Ascending aorta (tissue), 2 donors: ENCODE measurements around the gene GGA1. TPM values are rescaled to one million over a fixed set of nuclear protein-coding genes. Genes with fewer than 3 reads are reported as not detected.
A peak's percentile ranks its signal among the peaks of the same experiment; 100 is the strongest.

Experiments
- DNase-seq, 2 donors: peaks; one replicate each; pipeline ENCODE4 v3.0.0-alpha.2; 2019; ENCODE audit warnings: low spot score in 2 of 2
- H3K27ac ChIP-seq, 2 donors: fragments of 200-600 bp; sonication (generic); one replicate each; pipeline ENCODE4 v1.5.1; 2016 to 2017; ENCODE audit warnings: mild to moderate bottlenecking in 1 of 2
- H3K27me3 ChIP-seq: fragments of 200-600 bp; sonication (generic); one replicate; pipeline ENCODE4 v1.5.1; 2017
- H3K36me3 ChIP-seq, 2 donors: fragments of 200-600 bp; sonication (generic); one replicate each; pipeline ENCODE4 v1.5.1; 2016
- H3K4me1 ChIP-seq, 2 donors: fragments of 200-600 bp; sonication (generic); one replicate each; pipeline ENCODE4 v1.5.1; 2016 to 2017; ENCODE audit warnings: mild to moderate bottlenecking in 1 of 2
- H3K4me3 ChIP-seq, 2 donors: fragments of 200-600 bp; sonication (generic); one replicate each; pipeline ENCODE4 v1.5.1; 2016 to 2017; ENCODE audit warnings: mild to moderate bottlenecking in 1 of 2
- H3K9me3 ChIP-seq, 2 donors: fragments of 200-600 bp; sonication (generic); one replicate each; pipeline ENCODE4 v1.5.1; 2016
- intact Hi-C: fragments of 100-400 bp; cut with DNase I; formaldehyde crosslinking; loops from one replicate; pipeline ENCODE4 v1.15.1; 2023
- total RNA-seq: library from RNA; depleted of rRNA; stranded (reverse); fragments of >200 nt; gene quantifications from one replicate; pipeline ENCODE4 v1.1.0, GENCODE V29; 2016
- TF ChIP-seq, protein P1 (sequence below), 3 experiments: fragments of 200-600 bp in 2 of 3; fragments of 450-650 bp in 1 of 3; sonication (generic) in 2 of 3; IDR thresholded peaks; one replicate each; pipeline ENCODE4 v1.5.1; 2016 to 2019; ENCODE audit warnings: antibody characterized with exemption in 3 of 3, mild to moderate bottlenecking in 1 of 3, moderate library complexity in 1 of 3

The GGA1 gene
- total RNA-seq, 1 donor from 2014 or later: 53.5 TPM

DNA sequence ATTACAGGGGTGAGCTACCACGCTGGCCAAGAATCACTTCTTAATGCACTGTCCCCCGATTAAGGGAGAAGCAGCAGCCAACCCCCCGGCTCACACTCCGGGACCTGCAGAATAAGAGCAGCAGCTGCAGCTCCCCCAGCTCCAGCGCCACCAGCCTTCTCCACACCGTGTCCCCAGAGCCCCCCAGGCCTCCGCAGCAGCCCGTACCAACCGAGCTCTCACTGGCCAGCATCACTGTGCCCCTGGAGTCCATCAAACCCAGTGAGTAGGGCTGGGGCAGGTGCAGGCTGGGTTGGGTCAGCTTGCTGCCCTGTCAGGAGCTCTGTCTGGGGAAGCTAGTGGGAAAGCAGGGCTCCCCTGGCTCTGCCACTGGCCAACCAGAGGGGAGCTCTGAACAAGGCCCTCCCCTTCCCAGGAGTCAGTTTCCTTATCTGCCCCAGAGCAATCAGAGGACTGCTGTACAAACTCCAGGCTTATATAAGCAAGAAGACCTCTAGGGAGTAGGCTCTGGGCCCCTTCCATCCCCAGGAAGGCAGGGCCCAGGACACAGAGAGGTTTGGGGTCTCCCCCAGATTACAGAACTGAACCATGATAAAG is 22.3 kb downstream of the GGA1 start:
- no peak overlapping the region for H3K27ac ChIP-seq
- DNase-seq: no peak
- no peaks in the 10 kb centered on the region for H3K27me3 ChIP-seq
- H3K9me3 ChIP-seq: no peaks in the 10 kb centered on the region
- TF ChIP-seq, protein P1, sequence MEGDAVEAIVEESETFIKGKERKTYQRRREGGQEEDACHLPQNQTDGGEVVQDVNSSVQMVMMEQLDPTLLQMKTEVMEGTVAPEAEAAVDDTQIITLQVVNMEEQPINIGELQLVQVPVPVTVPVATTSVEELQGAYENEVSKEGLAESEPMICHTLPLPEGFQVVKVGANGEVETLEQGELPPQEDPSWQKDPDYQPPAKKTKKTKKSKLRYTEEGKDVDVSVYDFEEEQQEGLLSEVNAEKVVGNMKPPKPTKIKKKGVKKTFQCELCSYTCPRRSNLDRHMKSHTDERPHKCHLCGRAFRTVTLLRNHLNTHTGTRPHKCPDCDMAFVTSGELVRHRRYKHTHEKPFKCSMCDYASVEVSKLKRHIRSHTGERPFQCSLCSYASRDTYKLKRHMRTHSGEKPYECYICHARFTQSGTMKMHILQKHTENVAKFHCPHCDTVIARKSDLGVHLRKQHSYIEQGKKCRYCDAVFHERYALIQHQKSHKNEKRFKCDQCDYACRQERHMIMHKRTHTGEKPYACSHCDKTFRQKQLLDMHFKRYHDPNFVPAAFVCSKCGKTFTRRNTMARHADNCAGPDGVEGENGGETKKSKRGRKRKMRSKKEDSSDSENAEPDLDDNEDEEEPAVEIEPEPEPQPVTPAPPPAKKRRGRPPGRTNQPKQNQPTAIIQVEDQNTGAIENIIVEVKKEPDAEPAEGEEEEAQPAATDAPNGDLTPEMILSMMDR (IDR thresholded peaks at IDR 0.05): no peak
- H3K4me3 ChIP-seq: no peak overlapping the region
- peaks cover 15 to 36% of the 10 kb centered on the region in 2 donors for H3K4me1 ChIP-seq
- H3K36me3 ChIP-seq: peaks cover 19 to 40% of the 10 kb centered on the region in 2 donors
- intact Hi-C loops: no loop called here

DNA sequence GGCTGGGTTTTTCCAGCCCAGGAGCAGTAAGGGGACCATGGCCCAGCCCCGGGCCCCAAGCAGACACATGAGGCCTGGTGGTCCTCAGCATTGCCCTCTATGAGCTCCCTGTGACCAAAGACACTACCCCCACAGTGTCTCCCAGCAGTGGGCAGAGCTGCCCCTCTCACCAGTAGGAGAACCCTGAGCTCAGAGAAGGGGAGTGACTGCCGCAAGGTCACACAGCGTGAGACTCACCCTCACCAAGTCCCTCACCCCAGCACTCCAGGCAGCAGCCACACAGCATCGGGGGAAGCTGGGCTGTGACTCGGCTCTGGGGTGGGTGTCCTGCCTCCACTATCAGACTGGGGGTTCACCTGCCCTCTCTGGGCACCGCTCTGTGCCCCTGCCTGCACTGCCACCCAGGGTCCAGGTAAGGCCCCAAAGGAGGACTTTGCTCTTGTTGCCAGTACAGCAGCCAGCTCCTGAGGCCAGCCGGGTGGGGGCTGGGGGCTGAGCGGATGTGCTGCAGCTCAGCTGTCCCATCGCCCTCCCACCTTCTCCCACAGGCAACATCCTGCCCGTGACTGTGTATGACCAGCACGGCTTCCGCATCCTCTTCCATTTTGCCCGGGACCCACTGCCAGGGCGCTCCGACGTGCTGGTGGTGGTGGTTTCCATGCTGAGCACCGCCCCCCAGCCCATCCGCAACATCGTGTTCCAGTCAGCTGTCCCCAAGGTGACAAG is 23.0 kb downstream of the GGA1 start:
- Histone ChIP-seq H3K27me3 (no peaks in the 10 kb centered on the region), H3K4me3 (no peak overlapping the region), H3K4me1 (peaks cover 15 to 29% of the 10 kb centered on the region in 2 donors), H3K27ac (no peak overlapping the region), H3K36me3 (peaks cover 19 to 40% of the 10 kb centered on the region in 2 donors), H3K9me3 (no peaks in the 10 kb centered on the region)
- TF ChIP-seq, protein P1 (IDR thresholded peaks at IDR 0.05): no peak
- intact Hi-C loops: no loop called here
- DNase-seq: no peak

DNA sequence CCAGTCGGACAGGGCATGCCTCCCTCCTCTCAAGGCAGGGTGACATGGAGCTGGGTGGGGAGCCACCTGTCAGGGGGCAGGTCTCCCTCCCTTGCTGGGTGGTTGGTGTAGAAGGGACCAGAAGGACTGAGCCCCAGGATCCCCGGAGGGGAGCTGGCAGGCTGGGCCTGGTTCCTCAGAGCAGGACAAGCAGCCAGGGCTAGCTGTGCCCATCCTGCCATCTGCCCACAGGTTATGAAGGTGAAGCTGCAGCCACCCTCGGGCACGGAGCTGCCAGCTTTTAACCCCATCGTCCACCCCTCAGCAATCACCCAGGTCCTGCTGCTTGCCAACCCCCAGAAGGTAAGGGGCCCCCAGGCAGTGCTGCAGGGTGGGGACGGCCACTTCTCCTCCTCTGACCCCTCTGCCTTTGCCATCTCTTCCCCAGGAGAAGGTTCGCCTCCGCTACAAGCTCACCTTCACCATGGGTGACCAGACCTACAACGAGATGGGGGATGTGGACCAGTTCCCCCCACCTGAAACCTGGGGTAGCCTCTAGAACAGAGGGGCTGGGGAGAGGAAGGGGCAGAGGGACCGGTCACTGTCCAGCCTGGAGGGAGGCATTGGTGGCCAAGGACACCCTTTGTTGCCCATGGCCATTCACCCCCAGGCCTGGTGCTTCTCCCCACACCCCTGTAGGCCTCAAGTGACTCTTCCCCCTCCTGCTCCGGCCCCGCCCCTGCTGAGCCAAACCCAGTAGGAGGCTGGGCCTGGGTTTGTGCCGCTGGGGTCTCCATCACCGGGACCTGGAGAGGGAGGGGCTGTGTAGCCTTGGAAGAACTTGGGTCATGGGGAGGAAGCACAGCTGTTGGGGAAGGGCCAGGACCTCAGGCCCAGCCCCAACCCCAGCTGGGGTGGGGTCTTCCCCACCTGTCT is 23.8 kb downstream of the GGA1 start:
- no peak overlapping the region for H3K4me3 ChIP-seq
- H3K36me3 ChIP-seq: peaks cover 19 to 40% of the 10 kb centered on the region in 2 donors
- no peak for DNase-seq
- no peaks in the 10 kb centered on the region for H3K27me3 ChIP-seq
- peak overlapping the region; percentile 76 to 91 for H3K27ac ChIP-seq
- no peaks in the 10 kb centered on the region for H3K9me3 ChIP-seq
- intact Hi-C loops: no loop called here
- TF ChIP-seq, protein P1 (IDR thresholded peaks at IDR 0.05): no peak
- H3K4me1 ChIP-seq: peaks cover 15 to 23% of the 10 kb centered on the region in 2 donors

DNA sequence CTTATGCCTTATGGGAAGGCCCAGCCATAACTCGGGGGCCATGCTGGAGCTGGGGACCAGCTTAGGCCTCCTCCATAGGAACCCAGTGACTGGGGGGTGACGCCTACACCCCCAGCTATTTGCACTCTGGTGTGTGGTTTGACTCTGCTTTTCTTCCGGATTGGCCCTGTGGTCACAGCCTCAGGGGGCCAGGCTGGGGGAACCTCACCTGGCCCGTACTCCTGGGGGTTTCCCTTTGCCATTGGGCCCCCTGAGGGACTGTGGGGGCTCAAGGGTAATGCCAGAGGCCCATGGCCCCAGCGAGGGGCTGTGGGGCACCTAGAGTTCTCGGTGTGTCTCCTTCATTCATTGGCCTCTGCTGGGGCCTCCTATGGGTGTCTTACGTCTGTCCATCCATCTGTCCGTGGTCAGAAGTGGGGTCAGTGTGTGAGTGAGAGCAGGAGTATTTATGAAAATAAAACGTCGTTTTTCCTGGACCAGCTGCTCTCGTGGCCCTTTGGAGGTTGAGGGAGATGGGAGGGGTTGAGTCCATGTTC is 24.5 kb downstream of the GGA1 start:
- no peak for DNase-seq
- H3K27me3 ChIP-seq: no peaks in the 10 kb centered on the region
- H3K27ac ChIP-seq: peak overlapping the region; percentile 76 to 91
- H3K4me1 ChIP-seq: peaks cover 15 to 23% of the 10 kb centered on the region in 2 donors
- TF ChIP-seq, protein P1 (IDR thresholded peaks at IDR 0.05): no peak
- H3K36me3 ChIP-seq: peaks cover 19 to 40% of the 10 kb centered on the region in 2 donors
- no peaks in the 10 kb centered on the region for H3K9me3 ChIP-seq
- intact Hi-C loops: no loop called here
- H3K4me3 ChIP-seq: peak overlapping the region in 1 of 2 donors; percentile 47

DNA sequence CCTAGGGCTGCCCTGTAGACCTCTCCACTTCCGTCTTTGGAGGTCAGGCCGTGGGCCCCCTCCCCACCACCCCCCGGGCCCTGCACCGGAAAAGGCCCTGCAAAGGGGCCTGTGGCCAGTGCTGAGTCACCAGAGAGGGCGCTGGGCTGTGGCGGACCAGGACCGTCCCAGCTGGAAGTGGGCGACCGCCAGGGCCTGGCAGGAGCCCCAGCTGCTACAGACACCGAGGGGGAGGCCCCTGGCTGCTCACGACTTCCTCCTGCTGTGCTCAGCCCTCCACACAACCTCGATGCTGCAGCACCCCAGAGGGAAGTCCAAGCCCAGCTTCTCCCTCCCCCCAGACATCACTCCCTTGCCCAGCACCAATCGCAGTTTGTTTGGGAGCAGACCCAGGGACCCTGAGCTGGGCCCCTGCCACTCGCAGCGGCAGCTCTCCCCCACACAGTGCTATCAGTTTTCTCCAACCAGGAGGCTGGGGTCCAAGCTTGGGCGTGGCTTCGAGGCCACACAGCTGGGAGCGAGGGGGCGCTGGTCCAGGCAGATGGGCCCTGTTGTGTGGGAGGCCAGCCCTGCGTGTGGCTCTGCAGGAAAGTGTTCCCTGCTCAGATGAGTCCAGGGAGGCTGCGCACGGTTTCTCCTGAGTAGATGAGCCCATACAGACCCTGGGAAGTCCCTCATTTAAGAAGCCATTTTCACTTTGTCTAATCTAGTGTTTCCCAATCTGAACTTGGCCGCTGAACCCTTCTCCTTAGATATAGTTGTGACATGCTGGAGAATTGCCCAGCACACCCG is 25.2 kb downstream of the GGA1 start:
- TF ChIP-seq, protein P1 (IDR thresholded peaks at IDR 0.05): peak in 2 of 3 experiments; percentile 6 to 24
- Histone ChIP-seq H3K9me3 (no peaks in the 10 kb centered on the region), H3K4me1 (peaks cover 15 to 23% of the 10 kb centered on the region in 2 donors), H3K36me3 (peaks cover 19 to 37% of the 10 kb centered on the region in 2 donors), H3K4me3 (peak overlapping the region in 1 of 2 donors; percentile 47), H3K27me3 (no peaks in the 10 kb centered on the region), H3K27ac (peak overlapping the region; percentile 76 to 91)
- DNase-seq: peak; percentile 50 to 91
- intact Hi-C loops: no loop called here
